ENCODE measurements around the gene OR9K2. TPM values are rescaled to one million over a fixed set of nuclear protein-coding genes. Genes with fewer than 3 reads are reported as not detected.
"Not testable (repeated sequence)": the region's sequence is repeated elsewhere in the genome, so short reads cannot be mapped to it uniquely, and the experiment has no call there.

Gene OR9K2, protein sequence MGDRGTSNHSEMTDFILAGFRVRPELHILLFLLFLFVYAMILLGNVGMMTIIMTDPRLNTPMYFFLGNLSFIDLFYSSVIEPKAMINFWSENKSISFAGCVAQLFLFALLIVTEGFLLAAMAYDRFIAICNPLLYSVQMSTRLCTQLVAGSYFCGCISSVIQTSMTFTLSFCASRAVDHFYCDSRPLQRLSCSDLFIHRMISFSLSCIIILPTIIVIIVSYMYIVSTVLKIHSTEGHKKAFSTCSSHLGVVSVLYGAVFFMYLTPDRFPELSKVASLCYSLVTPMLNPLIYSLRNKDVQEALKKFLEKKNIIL
- not detected in 2 replicates for total RNA-seq

DNA sequence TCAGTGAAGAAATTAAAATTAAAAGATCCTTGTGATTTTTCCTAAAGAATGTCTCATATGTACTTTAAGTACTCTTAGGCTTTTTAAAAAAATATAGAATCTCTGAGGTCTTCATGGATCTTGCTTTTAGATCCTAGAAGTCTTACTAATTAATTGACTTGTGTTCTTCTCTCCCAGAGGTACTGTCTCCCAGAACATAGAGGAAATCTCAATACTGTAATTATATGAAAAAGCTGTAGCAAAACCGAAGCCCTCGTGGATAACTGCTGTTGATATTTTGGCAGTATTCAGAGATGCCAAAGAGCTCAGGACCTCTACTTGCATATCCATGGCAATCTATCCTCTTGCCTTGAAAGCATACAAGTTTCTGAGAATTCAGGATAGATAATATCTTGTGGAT lies at the start of gene OR9K2:
Gene OR9K2, plus strand, starts transcription at position 301 of the 400 bp plus-strand sequence. CDS start 3,429 bp downstream, outside the sequence.
- DNase-seq (ENCODE audit: low read depth in 2 of 2): no peak

DNA sequence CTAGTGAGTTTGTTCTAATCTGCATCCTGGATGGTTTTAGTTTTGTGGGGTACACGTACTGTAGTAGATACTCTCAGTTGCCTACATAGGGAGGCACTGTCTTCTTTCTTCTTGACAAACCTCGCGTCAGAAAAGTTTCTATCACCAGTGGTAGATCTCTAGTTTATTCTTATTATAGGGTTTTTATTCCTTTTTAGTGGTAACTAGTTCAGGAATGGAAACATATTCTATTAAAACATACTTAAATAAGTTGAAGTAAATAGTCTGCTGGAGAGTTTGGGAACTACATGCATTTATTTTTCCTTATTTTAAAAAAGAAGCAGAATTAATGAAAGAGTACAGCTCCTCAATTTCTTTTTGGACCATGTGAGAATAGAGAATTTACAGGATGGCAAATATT lies 33.6 kb upstream of the OR9K2 start:
- no peak for DNase-seq (ENCODE audit: low read depth in 2 of 2)

DNA sequence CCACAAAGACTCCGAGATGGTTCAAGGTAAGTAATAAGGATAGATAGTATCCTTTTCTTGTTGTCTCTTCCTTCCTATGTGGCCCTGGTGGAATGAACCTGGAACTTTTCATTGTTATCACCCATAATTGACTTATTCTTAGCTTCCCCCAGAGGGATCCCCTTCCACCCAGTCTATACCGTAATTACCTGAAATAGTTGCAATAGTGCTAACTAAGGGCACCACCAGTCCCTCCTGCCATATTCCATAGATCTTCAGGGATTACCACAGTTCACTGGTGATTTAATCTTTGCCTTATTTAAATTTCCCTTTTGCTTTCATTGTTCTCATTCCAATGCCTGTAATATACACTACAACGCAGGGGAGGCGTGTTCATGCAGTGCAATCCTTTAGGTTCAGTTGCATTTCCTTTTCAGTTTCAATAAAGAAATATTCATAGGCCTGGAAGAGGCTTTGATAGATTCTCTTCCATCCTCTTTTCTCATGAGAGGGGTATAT lies 13.8 kb upstream of the OR9K2 start:
- no peak for DNase-seq (ENCODE audit: low read depth in 2 of 2)

DNA sequence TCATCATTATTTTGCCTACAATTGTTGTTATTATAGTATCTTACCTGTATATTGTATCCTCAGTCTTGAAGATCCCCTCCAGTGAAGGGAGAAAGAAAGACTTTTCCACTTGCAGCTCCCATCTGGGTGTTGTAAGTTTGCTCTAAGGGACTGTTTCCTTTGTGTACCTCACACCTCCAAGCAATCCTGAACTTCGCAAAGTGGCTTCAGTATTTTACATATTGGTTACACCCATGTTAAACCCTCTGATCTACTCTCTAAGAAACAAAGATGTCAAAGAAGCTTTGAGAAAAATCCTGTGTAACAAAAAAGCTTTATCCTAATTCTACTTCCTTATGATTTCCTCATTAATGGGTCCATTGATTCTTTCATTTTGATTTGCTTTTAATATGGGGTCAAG lies 10.1 kb upstream of the OR9K2 start:
- DNase-seq (ENCODE audit: low read depth in 2 of 2): no peak

DNA sequence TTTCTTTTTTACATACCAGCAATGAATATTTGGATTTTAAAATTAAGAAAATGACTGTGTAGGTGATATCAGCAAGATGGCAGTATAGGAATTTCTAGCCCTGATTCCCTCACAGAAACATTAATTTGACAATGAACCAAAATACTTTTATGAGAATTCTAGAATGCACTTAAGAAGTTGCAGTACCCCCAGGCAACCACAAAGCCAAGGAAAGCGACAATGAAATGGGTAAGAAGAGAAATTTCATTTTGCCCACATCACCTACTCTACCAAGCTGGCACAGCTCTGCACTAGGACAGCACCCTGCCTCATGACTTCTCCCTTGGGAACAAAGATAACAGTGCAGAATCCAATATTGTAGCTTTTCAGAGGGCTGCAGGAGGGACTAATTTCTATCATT lies 6.6 kb downstream of the OR9K2 start:
- DNase-seq (ENCODE audit: low read depth in 2 of 2): no peak

DNA sequence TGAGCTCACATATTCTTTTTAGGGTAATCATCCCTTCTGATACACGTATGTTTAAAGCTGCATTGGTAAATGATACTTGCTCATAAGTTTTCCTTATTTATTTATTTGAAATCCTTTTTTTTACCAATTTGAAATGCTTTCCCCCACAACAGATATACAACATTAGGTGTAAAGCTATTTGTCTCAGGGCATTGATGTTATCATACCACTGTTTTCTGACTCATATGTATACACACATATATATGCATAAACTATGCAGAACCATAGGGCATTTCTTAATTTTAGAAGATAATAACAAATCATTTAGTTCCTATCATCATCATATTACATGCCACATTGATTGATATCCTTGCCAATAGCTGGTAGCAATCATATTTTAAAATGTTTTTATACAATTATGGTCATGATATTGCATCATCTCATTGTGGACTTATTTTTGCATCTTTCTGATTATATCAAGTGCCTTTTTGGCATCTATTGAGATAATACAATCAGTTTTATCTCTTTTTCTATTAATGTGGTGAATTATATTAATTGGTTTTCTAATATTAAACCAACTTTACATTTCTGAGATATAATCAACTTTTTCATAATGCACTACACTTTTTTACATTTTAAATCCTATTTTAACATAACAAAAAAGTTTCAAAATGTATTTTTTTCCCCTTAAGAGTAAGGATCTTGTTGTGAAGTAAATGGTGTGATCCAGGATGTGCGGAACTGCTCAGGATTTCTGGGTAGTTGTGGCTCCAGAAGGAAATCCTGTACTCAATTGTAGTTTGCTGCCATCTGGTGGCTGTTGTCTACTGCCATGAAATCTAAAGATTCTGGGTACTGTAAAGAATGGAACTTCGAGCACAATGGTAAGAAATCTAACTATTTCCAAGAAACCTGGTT lies 16.7 kb downstream of the OR9K2 start:
- peak; percentile 10 to 56 for DNase-seq (ENCODE audit: low read depth in 2 of 2)

DNA sequence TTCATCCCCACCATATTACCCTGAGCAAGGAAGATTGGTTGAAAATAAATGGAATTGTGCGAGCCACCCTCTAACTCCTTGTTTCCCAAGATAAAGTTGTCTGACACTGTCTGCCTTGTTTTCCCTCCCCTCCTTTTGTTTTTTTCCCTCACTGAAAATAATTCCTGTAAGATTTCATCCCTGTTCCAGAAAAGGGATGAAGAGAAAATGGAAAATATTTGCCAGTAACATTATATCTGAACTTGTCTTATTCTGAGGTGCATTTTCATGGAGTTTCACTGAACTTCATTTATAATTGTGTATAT lies 17.3 kb downstream of the OR9K2 start:
- DNase-seq (ENCODE audit: low read depth in 2 of 2): no peak

DNA sequence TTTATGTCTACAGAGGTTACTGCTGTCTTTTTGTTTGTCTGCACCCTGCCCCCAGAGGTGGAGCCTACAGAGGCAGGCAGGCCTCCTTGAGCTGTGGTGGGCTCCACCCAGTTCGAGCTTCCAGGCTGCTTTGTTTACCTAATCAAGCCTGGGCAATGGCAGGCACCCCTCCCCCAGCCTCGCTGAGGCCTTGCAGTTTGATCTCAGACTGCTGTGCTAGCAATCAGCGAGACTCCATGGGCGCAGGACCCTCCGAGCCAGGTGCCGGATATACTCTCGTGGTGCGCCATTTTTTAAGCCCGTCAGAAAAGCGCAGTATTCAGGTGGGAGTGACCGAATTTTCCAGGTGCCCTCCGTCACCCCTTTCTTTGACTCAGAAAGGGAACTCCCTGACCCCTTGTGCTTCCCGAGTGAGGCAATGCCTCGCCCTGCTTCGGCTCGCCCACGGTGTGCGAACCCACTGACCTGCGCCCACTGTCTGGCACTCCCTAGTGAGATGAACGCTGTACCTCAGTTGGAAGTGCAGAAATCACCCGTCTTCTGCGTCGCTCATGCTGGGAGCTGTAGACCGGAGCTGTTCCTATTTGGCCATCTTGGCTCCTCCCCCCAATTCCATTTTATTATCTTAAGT lies 40.9 kb downstream of the OR9K2 start:
- DNase-seq (ENCODE audit: low read depth in 2 of 2): not testable (repeated sequence)

DNA sequence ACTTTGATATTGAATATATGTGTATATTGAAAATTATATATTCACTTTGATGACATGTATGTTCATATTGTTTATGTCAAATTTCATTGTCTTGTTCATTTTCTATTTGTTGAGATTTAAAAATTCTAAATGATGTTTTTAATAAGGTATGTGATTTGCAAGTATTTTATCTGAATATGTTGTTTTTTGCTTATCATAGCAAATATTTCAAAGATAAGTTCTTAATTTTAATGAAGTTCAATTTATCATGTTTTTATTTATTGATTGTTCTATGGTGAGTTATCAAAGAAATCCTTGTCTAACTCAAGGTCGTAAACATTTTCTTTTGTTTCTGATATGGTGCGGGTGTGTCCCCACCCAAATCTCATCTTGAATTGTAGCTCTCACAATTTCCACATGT lies 45.2 kb downstream of the OR9K2 start:
- DNase-seq (ENCODE audit: low read depth in 2 of 2): no peak

DNA sequence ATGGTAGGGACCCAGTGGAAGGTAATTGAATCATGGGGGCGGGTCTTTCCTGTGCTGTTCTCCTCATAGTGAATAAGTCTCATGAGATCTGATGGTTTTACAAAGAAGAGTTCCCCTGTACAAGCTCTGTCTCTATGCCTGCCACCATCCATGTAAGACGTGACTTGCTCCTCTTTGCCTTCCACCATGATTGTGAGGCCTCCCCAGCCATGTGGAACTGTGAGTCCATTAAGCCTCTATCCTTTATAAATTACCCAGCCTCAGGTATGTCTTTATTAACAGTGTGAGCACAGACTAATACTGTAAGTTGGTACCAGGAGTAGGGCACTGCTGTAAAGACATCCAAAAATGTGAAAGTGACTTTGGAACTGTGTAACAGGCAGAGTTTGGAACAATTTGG lies 45.6 kb downstream of the OR9K2 start:
- DNase-seq (ENCODE audit: low read depth in 2 of 2): not testable (repeated sequence)

DNA sequence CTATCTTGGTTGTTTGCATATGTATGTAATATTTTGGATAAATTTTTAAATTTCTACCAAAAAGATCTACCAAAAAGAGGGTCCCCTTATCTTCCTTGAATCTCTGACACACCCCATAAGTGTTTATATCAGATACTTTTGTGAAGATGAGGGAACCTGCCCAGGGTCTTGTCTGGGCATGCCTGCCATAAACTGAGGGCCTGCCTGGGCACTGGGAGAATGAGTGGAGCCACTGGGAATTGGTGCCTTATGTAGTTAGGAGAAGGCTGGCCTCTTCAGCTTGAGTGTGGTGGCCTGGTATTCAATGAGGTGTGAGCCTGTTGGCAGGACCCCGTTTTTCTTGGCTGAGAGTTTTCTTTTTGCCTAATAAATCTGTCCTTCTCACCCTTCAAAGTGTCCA lies 46.5 kb downstream of the OR9K2 start:
- DNase-seq (ENCODE audit: low read depth in 2 of 2): no peak

DNA sequence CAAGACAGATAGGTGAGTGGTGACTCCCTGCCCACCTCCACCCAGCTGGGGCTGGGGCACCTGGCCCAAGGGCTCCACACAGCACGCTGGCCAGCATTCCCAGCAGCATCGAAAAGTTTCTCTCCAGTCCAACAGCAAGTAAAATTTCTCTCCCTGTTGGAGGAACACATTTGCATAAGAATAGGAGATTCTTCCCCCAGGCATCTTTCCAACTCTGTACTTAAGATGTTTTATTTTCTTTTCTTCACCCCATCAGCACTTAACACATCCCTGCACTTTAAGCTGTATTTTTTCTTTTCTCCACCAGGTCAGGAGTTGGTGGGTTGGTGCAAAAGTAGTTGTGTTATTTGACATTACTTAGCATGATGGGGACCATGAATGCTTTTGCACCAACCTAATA lies 47.2 kb downstream of the OR9K2 start:
- DNase-seq (ENCODE audit: low read depth in 2 of 2): no peak

Other genes starting within 250 kb of the OR9K2 start
- not detected in 2 replicates for gene TESPA1, start 141.6 kb upstream of the OR9K2 start, total RNA-seq
- not detected in 2 replicates for gene NEUROD4, start 106.4 kb upstream of the OR9K2 start, total RNA-seq
- not detected in 2 replicates for gene OR10A7, start 94.6 kb downstream of the OR9K2 start, total RNA-seq
- not detected in 2 replicates for gene OR6C74, start 118.2 kb downstream of the OR9K2 start, total RNA-seq
- not detected in 2 replicates for gene OR6C6, start 170.2 kb downstream of the OR9K2 start, total RNA-seq
- gene OR6C1, start 187.9 kb downstream of the OR9K2 start, total RNA-seq: not detected in 2 replicates
- gene OR6C3, start 204.3 kb downstream of the OR9K2 start, total RNA-seq: not detected in 2 replicates
- not detected in 2 replicates for gene OR6C75, start 236.6 kb downstream of the OR9K2 start, total RNA-seq